GM12872 (cell line): ENCODE results near the gene RAB18.

Experiments used
- CTCF ChIP-seq: IDR thresholded peaks from 3 replicates; pipeline ENCODE4 v1.5.1; 2011; ENCODE audit warnings: low read depth, mild to moderate bottlenecking, low read length, moderate library complexity; ENCODE audit not compliant: insufficient read depth

RAB18 gene

GRCh38 chr10:27506280-27506679, 2.2 kb downstream of the RAB18 start:
- no peak for TF ChIP-seq CTCF

GRCh38 chr10:27512548-27512947, 8.4 kb downstream of the RAB18 start:
- TF ChIP-seq CTCF = no peak

- no peak for TF ChIP-seq CTCF
These were observed 9.5 kb downstream of the RAB18 start for GRCh38 chr10:27513451-27514191.

GRCh38 chr10:27514243-27514642, 10.1 kb downstream of the RAB18 start:
- no peak for TF ChIP-seq CTCF

- no peak for TF ChIP-seq CTCF
These were observed 14.2 kb downstream of the RAB18 start for GRCh38 chr10:27518261-27518660.

GRCh38 chr10:27525819-27526218, 21.7 kb downstream of the RAB18 start:
- TF ChIP-seq CTCF = no peak

GRCh38 chr10:27526242-27526641, 22.1 kb downstream of the RAB18 start:
- TF ChIP-seq CTCF = no peak
